Lung (tissue), 12 donors: Measurements from ENCODE around the gene CLASP2. TPM values are rescaled to one million over a fixed set of nuclear protein-coding genes. Genes with fewer than 3 reads are reported as not detected.

Experiments used
- ATAC-seq: fragments of 200-7000 bp; cut with Tn5 transposase; one replicate; pipeline ENCODE4 v1.9.1; 2020; ENCODE audit warnings: moderate number of reproducible peaks; ENCODE audit not compliant: insufficient read depth, low FRiP score
- DNase-seq, 3 donors: peaks; one replicate each; pipeline ENCODE4 v3.0.0-alpha.2; 2013 to 2017
- H3K27ac ChIP-seq, 2 donors: one replicate each; pipeline ENCODE4 v1.5.1; 2013; ENCODE audit warnings: mild to moderate bottlenecking in 2 of 2, moderate library complexity in 2 of 2, control low read depth in 1 of 2, inconsistent platforms in 1 of 2, low read depth in 1 of 2, low read length in 1 of 2
- H3K27me3 ChIP-seq, 3 donors: one replicate each; pipeline ENCODE4 v1.5.1; 2013; ENCODE audit warnings: low read length in 2 of 3; ENCODE audit not compliant: control insufficient read depth in 3 of 3, insufficient read depth in 3 of 3
- H3K36me3 ChIP-seq, 4 donors: one replicate each; pipeline ENCODE4 v1.5.1; 2013; ENCODE audit warnings: low read length in 4 of 4, mild to moderate bottlenecking in 1 of 4, moderate library complexity in 1 of 4; ENCODE audit not compliant: control insufficient read depth in 4 of 4, insufficient read depth in 4 of 4
- H3K4me1 ChIP-seq, 5 donors: one replicate each; pipeline ENCODE4 v1.5.1; 2013; ENCODE audit warnings: low read length in 5 of 5, mild to moderate bottlenecking in 2 of 5, moderate library complexity in 1 of 5; ENCODE audit not compliant: control insufficient read depth in 5 of 5, insufficient read depth in 5 of 5
- H3K4me3 ChIP-seq: one replicate; pipeline ENCODE4 v1.5.1; 2013; ENCODE audit warnings: mild to moderate bottlenecking, control low read depth, moderate library complexity
- H3K9ac ChIP-seq, 2 donors: one replicate each; pipeline ENCODE4 v1.5.1; 2013; ENCODE audit warnings: low read length in 2 of 2, control low read depth in 1 of 2; ENCODE audit not compliant: insufficient read depth in 1 of 2
- H3K9me3 ChIP-seq, 4 donors: one replicate each; pipeline ENCODE4 v1.5.1; 2013; ENCODE audit warnings: low read length in 3 of 4, mild to moderate bottlenecking in 1 of 4, moderate library complexity in 1 of 4; ENCODE audit not compliant: control insufficient read depth in 4 of 4, insufficient read depth in 3 of 4
- CTCF ChIP-seq: IDR thresholded peaks from 2 replicates; pipeline ENCODE4 v1.5.1; 2012; ENCODE audit warnings: mild to moderate bottlenecking; ENCODE audit errors: control extremely low read depth, extremely low read depth
- WGBS, 2 donors: extraction: QIAGEN DNeasy Blood & Tissue Kit; methylation state at CpG; one replicate each; pipeline ENCODE4 v1.1.7; 2013; 5-methylcytosine and 5-hydroxymethylcytosine counted together
- polyA plus RNA-seq, 2 donors: library from polyadenylated mRNA; stranded (reverse); fragments of 200-250 nt; gene quantifications; one replicate each; pipeline ENCODE4 v1.2.1, GENCODE V29; 2013
- total RNA-seq, 2 donors: library from RNA; depleted of rRNA in 1 of 2; stranded (reverse); fragments of >200 nt in 1 of 2; gene quantifications; one replicate each; pipeline ENCODE4 v1.2.1, GENCODE V29; 2014 to 2021
- donor health status: control.
- donor health status: control.
- donor health status: Bipolar disorder and iron deficiency.
- donor health status: healthy.
- donor health status: DM: yes; HTN: yes; CAD: no.

Gene CLASP2
- total and polyA plus RNA-seq, 4 donors: 10.4 to 165 (median 35.6) TPM

DNA sequence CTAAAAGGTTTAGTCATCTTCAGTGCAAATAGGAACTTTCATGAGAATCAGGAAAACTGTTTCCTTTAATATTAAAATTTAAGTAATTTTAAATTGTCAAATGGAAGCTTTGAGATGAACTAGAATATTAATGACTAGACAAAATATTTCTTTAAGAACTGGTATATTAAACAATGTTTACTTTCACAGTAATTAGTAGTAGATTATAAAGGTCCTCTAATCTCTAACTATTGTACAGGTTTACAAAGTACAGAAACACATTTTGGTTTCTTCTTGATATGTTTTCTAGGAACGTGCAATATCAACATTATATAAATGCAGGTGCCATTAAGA lies 138.9 kb downstream of the CLASP2 start:
- no peak for DNase-seq
- Histone ChIP-seq H3K9ac (no peak overlapping the region), H3K9me3 (no peaks in the 10 kb centered on the region), H3K36me3 (peaks cover 3 to 20% (median 8%) of the 10 kb centered on the region in 4 donors), H3K4me3 (no peak overlapping the region), H3K4me1 (no peaks in the 10 kb centered on the region), H3K27me3 (no peaks in the 10 kb centered on the region), H3K27ac (no peak overlapping the region)
- TF ChIP-seq CTCF: no peak
- 88 to 100% methylated on average over 1 of the region's 1 CpG for WGBS, 2 donors
- ATAC-seq: no peak

- Histone ChIP-seq H3K36me3 (peaks cover 3 to 17% (median 8%) of the 10 kb centered on the region in 4 donors), H3K9ac (no peak overlapping the region), H3K9me3 (no peaks in the 10 kb centered on the region), H3K27ac (no peak overlapping the region), H3K4me3 (no peak overlapping the region), H3K4me1 (no peaks in the 10 kb centered on the region), H3K27me3 (no peaks in the 10 kb centered on the region)
- ATAC-seq (no peak), DNase-seq (no peak)
- 57 to 71% methylated on average over 2 of the region's 2 CpGs for WGBS, 2 donors
- no peak for TF ChIP-seq CTCF
These were observed 139.5 kb downstream of the CLASP2 start for GRCh38 chr3:33578325-33579177.

- Histone ChIP-seq H3K27ac (no peak overlapping the region), H3K4me3 (no peak overlapping the region), H3K9ac (no peak overlapping the region), H3K9me3 (no peaks in the 10 kb centered on the region), H3K4me1 (no peaks in the 10 kb centered on the region), H3K27me3 (no peaks in the 10 kb centered on the region), H3K36me3 (peaks cover 3 to 24% (median 8%) of the 10 kb centered on the region in 4 donors)
- DNase-seq (no peak), ATAC-seq (no peak)
- WGBS, 2 donors: 76 to 89% methylated on average over 1 of the region's 1 CpG
- no peak for TF ChIP-seq CTCF
These were observed 140.5 kb downstream of the CLASP2 start for GRCh38 chr3:33577588-33577987.
